Endothelial cell of hepatic sinusoid (primary cell): Measurements from ENCODE around the gene NAIF1.
"Not testable (repeated sequence)": the region's sequence is repeated elsewhere in the genome, so short reads cannot be mapped to it uniquely, and the experiment has no call there.

Experiments
- in situ Hi-C: cut with HindIII; loops from 2 replicates; pipeline ENCODE4 v1.10.0; 2017; ENCODE audit warnings: low sequenced_read_pairs

Gene NAIF1

GRCh38 chr9:128066713-128067644 is at the start of gene NAIF1:
Gene NAIF1, minus strand, starts transcription at chr9:128067320. Its CDS starts 219 bp downstream, at chr9:128067101.
- in situ Hi-C loops: no loop called here

- in situ Hi-C loops: no loop called here
Measured at GRCh38 chr9:128116104-128117083, 49.3 kb upstream of the NAIF1 start.

- in situ Hi-C loops: no loop called here
Measured at GRCh38 chr9:128115187-128116103, 48.3 kb upstream of the NAIF1 start.

- in situ Hi-C loops: no loop called here
Measured at GRCh38 chr9:128114326-128115186, 47.4 kb upstream of the NAIF1 start.

GRCh38 chr9:128113526-128114325 is 46.6 kb upstream of the NAIF1 start:
- in situ Hi-C loops: no loop called here

GRCh38 chr9:128111726-128112125 is 44.6 kb upstream of the NAIF1 start:
- in situ Hi-C loops: not testable (repeated sequence)

- in situ Hi-C loops: no loop called here
Measured at GRCh38 chr9:128109050-128109709, 42.1 kb upstream of the NAIF1 start.

- in situ Hi-C loops: no loop called here
Measured at GRCh38 chr9:128108269-128109049, 41.3 kb upstream of the NAIF1 start.

- in situ Hi-C loops: no loop called here
Measured at GRCh38 chr9:128107468-128108268, 40.5 kb upstream of the NAIF1 start.

GRCh38 chr9:128106940-128107467 is 39.9 kb upstream of the NAIF1 start:
- in situ Hi-C loops: no loop called here

GRCh38 chr9:128106181-128106939 is 39.2 kb upstream of the NAIF1 start:
- in situ Hi-C loops: no loop called here

- in situ Hi-C loops: no loop called here
Measured at GRCh38 chr9:128105538-128106175, 38.5 kb upstream of the NAIF1 start.

- in situ Hi-C loops: no loop called here
Measured at GRCh38 chr9:128104171-128104618, 37.1 kb upstream of the NAIF1 start.

GRCh38 chr9:128103589-128103962 is 36.5 kb upstream of the NAIF1 start:
- in situ Hi-C loops: no loop called here
